Activated CD4-positive, alpha-beta T cell treated with anti-CD3 and anti-CD28 coated beads, Interleukin-2, Interleukin-6, amounts not matched to agents 100 ng/mL and 50 ng/mL, durations not matched to agents 16 hours and 8 hours (primary cell): ENCODE results near the gene NUP214.

Source experiments
- DNase-seq: peaks from one replicate; pipeline ENCODE4 v3.0.0-alpha.2; 2020

The NUP214 gene

DNA sequence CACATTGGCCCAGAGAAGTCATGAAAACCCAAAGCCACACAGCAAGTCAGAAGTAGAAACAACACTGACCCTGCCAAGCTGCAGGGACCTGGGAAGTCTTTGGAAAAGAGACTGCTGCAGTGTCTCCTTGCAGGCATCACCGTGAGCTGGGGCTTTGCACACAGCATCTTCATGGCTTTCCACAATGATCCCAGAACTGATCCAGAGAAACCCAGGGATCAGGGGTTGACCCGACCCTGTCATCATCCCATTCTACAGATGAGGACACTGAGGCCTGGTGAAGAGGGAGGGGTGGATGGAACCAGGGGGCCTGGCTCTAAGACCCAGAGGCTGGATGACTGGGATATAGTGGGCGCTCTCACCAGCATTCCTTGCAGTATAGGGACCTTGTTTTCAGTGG, 155.3 kb downstream of the NUP214 start:
- no peak for DNase-seq

- no peak for DNase-seq
Measured at GRCh38 chr9:131281119-131281965, 156.0 kb downstream of the NUP214 start.

GRCh38 chr9:131282175-131282574, 156.8 kb downstream of the NUP214 start:
- DNase-seq = no peak

- no peak for DNase-seq
Measured at GRCh38 chr9:131282688-131283422, 157.5 kb downstream of the NUP214 start.
